Stimulated activated CD8-positive, alpha-beta memory T cell treated with anti-CD3 and anti-CD28 coated beads, Interleukin-15, amount 100 ng/mL, for 4 hours (primary cell): Measurements from ENCODE around the gene FAM3A.
A peak's percentile ranks its signal among the peaks of the same experiment; 100 is the strongest.
"Not testable (repeated sequence)": the region's sequence is repeated elsewhere in the genome, so short reads cannot be mapped to it uniquely, and the experiment has no call there.

Experiments used
- DNase-seq, 2 donors: peaks; one replicate each; pipeline ENCODE4 v3.0.0-alpha.2; 2020; ENCODE audit warnings: low read depth in 2 of 2

FAM3A gene, protein sequence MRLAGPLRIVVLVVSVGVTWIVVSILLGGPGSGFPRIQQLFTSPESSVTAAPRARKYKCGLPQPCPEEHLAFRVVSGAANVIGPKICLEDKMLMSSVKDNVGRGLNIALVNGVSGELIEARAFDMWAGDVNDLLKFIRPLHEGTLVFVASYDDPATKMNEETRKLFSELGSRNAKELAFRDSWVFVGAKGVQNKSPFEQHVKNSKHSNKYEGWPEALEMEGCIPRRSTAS

DNA sequence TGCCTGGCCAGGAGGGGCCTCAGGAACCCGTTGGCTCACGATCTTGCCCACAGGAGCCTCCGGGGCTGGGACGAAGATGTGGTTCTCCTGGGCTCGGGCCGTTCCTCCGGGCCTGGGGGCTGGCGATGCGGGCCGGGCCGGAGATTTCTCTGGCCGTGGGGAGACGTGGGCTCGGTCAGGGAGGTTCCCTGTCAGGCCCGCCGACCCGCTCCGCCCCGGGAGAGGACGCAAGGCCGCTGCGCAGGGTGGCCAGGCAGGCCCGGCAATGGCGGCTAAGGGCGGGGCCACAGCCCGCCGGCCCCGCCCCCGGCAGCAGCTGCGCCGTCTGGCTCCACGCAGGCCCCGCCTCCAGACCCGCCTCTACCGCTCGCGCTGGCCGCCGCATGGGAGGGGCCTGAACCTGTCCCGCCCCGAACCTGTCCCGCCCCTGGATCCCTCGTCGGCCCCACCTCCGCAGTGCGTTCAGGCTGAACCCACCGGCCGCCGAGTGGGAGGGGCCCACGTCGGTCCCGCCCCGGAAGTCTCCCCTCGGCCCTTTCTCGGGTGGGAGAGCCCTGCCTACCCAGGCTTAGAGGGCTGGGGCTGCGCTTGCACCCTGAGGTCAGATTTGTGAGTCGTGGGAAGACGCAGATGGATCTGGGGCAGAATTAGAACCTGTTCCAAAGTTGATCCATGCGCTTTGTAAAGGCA, at the start of gene FAM3A:
TSS of gene FAM3A (minus strand) at position 267 of the 690 bp plus-strand sequence. CDS start 460 bp downstream, outside the sequence.
- peak; percentile 82 to 85 for DNase-seq

- DNase-seq = not testable (repeated sequence)
These were observed 46.3 kb upstream of the FAM3A start for GRCh38 chrX:154562295-154562694.

DNA sequence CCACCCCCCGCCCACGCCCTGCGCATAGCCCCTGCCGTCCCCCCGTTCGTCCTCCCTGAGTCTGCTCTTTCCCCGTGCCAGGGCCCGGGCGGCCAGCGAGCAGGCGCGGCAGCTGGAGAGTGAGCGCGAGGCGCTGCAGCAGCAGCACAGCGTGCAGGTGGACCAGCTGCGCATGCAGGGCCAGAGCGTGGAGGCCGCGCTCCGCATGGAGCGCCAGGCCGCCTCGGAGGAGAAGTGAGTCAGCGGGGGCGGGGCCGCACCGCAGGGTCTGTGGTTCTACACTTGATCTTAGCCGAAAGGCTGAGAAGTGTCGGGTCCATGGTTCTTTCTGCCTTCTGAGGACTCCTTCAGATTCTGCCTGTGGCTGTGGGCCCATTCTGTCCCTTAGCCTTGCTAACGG, 44.3 kb upstream of the FAM3A start:
- not testable (repeated sequence) for DNase-seq

GRCh38 chrX:154558896-154559295, 42.9 kb upstream of the FAM3A start:
- not testable (repeated sequence) for DNase-seq

- not testable (repeated sequence) for DNase-seq
These were observed 42.1 kb upstream of the FAM3A start for GRCh38 chrX:154558060-154558690.

DNA sequence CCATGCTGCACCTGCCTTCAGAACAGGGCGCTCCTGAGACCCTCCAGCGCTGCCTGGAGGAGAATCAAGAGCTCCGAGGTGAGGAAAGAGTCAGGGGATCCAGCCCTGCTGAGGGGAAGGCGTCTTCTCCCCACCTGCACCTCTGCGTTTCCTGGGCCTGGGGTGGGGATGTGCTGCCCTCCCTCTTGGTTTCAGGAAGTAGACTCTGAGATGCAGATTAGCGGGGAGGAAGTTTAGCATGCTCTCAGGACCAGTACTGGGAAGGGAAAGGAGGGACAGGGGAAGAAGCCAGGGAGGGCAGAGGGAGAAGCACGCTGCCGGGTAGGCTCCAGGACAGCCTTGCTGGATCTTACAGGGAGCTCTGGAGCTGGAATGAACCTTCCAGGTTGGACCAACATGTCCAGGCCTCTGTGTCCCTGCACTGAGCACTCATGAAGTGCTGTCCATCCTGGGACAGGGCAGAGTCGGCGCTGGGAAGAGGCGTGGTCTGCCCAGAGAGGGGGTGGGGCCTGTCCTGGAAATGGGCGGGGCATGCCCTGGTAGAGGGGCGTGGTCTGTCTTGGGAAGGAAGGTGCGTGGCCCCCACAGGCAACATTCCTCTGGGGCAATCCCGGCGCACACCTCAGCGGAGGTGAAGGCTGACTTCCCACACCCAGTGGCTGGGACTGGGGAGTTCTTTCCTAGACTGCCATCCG, 36.2 kb upstream of the FAM3A start:
- not testable (repeated sequence) for DNase-seq

- DNase-seq = no peak
These were observed 33.7 kb upstream of the FAM3A start for GRCh38 chrX:154549766-154550165.

GRCh38 chrX:154548028-154548316, 31.9 kb upstream of the FAM3A start:
- no peak for DNase-seq

DNA sequence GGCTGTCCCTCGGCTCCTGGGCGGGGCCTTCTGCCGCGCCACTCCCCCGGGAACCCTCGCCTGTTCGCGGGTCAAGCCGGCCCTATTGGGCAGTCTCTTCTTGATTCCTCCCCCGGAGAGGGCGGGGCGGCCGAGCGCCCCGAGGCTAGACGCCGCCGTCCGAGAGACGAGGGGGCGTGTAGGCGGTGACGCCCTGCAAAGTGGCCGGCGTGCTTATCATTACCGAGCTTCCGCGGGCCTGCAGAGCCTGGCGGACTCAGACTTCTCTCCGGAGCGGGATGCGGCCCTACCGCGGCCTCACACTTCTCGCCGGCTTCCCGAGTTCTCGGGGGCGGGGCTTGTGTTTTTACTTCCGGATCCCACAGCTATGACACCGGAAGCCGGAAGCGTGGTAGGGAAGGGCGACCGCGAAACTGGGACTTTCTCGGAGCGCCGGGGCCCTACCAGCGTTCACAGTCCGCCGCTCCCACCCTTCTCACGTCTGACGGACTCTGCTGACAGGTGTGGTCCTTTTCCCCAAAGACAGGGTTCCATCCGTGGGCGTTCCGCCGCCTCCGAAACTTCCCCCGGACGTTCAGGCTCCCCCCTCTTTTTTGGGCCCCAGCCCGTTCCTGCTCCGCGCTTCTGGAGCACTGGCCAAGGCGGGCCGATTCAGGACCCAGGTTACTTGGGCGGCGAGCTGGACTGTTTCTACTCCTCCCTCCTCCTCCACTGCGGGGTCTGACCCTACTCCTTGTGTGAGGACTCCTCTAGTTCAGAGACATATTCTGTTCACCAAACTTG, 31.4 kb upstream of the FAM3A start, which contains the start of gene IKBKG:
TSS of gene IKBKG (plus strand) at position 376 of the 783 bp plus-strand sequence. CDS start 4,383 bp downstream, outside the sequence.
- peak; percentile 76 to 79 for DNase-seq

- peak; percentile 64 to 75 for DNase-seq
These were observed 30.6 kb upstream of the FAM3A start, which contains the start of gene G6PD for GRCh38 chrX:154546354-154547244. G6PD (minus strand) TSS chrX:154546846; CDS start chrX:154546155, 691 bp downstream.

DNA sequence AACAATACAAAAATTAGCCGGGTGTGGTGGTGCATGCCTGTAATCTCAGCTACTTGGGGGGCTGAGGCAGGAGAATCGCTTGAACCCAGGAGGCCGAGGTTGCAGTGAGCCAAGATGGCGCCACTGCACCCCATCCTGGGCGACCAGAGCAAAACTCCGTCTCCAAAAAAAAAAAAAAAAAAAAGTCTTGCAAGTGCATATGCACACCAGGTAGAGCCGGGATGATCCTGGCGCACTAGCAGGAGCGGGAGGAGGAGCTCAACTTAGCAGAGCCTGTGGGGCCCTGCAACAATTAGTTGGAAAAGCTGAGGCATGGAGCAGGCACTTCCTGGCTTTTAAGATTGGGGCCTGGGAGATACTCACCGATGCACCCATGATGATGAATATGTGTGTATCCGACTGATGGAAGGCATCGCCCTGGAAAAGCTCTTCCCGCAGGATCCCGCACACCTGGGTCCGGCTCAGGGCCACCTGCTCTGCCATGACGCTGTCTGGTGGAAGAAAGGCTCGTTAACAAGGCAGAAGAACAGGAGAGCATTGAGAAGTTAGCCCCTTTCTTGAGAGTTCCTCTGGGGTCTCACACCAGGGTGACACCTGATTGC, 29.7 kb upstream of the FAM3A start:
- no peak for DNase-seq

DNA sequence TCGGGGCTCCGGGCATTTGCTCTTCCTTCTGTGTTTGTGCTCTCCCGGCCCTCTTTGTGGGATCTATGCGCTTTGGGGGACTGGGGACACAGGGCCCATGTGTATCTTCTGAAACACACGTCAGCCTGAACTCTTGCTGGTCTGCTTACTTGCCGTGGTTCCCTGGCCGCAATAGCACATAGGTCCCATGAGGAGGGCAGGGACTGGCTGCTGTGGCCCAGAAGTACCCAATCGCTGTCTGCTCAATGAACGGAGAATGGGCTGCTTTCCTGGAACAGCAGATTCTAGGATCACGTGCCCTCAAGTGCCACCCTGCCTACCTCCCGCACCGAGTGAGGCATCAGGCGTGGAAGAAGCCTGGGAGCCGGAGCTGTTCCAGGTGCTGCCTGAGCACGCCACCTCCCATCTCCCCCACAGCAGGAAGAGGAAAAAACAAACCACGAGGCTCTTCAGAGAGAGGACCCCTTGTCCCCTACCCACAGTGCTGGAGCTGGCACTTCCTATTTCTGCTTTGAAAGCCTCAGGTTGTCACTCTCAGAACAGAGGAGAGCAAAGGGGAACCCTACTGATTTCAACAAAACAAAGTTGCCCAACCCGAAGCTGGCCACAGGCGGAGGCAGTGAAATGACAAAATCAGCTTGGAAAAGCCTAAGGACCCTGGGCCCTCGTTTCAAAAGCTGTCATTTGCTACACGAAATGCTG, 26.8 kb upstream of the FAM3A start:
- no peak for DNase-seq

DNA sequence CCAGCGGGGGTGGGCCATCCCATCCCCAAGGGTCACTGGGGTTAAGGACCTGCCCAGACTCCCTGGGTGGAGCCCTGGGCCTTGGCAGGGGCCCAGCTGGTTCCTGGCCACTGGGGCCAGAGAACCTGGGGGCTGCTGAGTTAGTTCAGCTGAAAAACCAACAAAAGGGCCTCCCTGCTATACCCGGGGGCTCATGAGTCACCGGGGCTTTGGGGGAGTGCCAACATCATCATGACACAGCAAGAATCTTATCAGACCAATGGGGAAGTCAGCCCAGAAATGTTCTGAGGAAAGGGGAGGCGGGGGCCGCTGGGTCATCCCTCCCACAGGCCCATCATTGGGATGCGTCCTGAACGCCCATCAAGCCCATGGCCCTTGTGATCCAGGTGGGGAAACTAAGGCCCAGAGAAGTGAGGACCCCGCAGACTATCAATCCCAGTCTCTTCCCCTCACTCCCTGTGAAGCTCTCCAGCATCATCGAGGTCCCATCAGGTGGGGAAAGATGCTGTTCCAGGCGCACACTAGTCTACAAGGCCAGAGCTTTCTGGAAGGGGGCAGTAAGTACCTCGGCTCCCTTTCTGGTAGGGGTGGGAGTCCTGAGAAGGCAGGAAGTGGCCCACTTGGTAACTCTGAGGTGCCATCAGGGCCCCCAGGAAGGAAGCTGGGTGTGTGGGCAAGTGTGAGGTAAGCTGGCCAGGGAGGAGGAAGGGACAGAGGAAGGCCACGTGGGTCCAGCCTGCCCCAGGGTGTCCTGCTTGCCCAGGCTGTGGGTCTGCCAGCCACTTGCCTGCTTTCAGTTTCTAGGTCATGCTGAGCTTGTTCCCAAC, 26.1 kb upstream of the FAM3A start:
- peak; percentile 46 to 55 for DNase-seq

- DNase-seq = no peak
These were observed 25.5 kb upstream of the FAM3A start for GRCh38 chrX:154541589-154541895.

GRCh38 chrX:154540897-154541535, 25.0 kb upstream of the FAM3A start:
- DNase-seq = no peak

DNA sequence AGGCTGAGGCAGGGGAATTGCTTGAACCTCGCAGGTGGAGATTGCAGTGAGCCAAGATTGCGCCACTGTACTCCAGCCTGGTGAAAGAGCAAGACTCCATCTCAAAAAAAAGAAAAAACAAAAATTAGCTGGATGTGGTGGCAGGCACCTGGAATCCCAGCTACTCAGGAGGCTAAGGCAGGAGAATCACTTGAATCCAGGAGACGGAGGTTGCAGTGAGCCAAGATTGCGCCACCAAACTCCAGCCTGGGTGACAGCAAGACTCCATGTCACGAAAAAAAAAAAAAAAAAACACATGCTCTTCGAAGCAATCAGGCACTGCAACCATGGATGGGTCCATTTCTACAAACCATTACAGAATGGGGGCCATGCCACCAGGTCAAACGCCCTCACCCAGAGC, 24.3 kb upstream of the FAM3A start:
- not testable (repeated sequence) for DNase-seq

DNA sequence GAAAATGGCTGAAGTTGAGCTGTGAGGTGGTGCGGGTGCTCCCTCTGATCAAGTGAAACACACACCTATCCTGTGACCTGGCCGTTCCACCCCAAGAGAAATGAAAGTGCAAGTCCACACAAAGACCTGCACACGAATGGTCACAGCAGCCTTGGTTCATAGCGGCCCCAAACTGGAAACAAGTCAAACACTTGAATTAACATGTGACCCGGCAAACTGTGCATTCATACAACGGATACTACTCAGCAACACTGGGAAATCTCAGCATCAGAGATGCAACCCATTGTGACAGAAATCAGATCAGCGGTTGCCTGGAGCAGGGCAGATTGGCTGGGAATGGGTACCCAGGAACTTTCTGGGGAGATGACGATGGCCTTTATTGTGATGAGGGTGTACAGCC, 23.0 kb upstream of the FAM3A start:
- no peak for DNase-seq

GRCh38 chrX:154535892-154536291, 19.9 kb upstream of the FAM3A start:
- DNase-seq = no peak
